GM19455 (cell line): ENCODE data around the gene CCDC50.

Source experiments
- ATAC-seq: cut with Tn5 transposase; IDR thresholded peaks from one replicate; pipeline ENCODE4 v1.9.1; 2021; ENCODE audit not compliant: unreplicated experiment

The CCDC50 gene

GRCh38 chr3:191328962-191329653, at the start of gene CCDC50:
CCDC50 (plus strand) TSS chr3:191329394; CDS start chr3:191329675, 281 bp downstream.
- peak; percentile 83 for ATAC-seq

GRCh38 chr3:191280111-191280510, 49.1 kb upstream of the CCDC50 start:
- ATAC-seq, result no peak

- ATAC-seq, result no peak
These were observed 48.3 kb upstream of the CCDC50 start for GRCh38 chr3:191280882-191281281.

GRCh38 chr3:191282251-191283185, 46.7 kb upstream of the CCDC50 start:
- no peak for ATAC-seq

GRCh38 chr3:191283400-191283799, 45.8 kb upstream of the CCDC50 start:
- ATAC-seq, result no peak

- ATAC-seq, result peak; percentile 64
These were observed 38.7 kb upstream of the CCDC50 start for GRCh38 chr3:191290311-191291025.

- ATAC-seq, result no peak
These were observed 36.8 kb upstream of the CCDC50 start for GRCh38 chr3:191292243-191293015.

GRCh38 chr3:191294291-191294690, 34.9 kb upstream of the CCDC50 start:
- ATAC-seq, result no peak

- ATAC-seq, result peak; percentile 86
These were observed 33.1 kb upstream of the CCDC50 start for GRCh38 chr3:191296041-191296541.

- no peak for ATAC-seq
These were observed 30.3 kb upstream of the CCDC50 start for GRCh38 chr3:191298846-191299245.

- ATAC-seq, result peak; percentile 20
These were observed 28.8 kb upstream of the CCDC50 start for GRCh38 chr3:191300422-191300821.

- ATAC-seq, result peak; percentile 74
These were observed 28.2 kb upstream of the CCDC50 start for GRCh38 chr3:191301017-191301416.

GRCh38 chr3:191301782-191302411, 27.3 kb upstream of the CCDC50 start:
- ATAC-seq, result no peak

- ATAC-seq, result no peak
These were observed 26.7 kb upstream of the CCDC50 start for GRCh38 chr3:191302451-191302850.

GRCh38 chr3:191303596-191303995, 25.6 kb upstream of the CCDC50 start:
- ATAC-seq, result no peak

GRCh38 chr3:191306428-191306827, 22.8 kb upstream of the CCDC50 start:
- no peak for ATAC-seq

GRCh38 chr3:191307341-191307740, 21.9 kb upstream of the CCDC50 start:
- no peak for ATAC-seq

GRCh38 chr3:191313296-191313695, 15.9 kb upstream of the CCDC50 start:
- no peak for ATAC-seq

GRCh38 chr3:191314109-191314728, 15.0 kb upstream of the CCDC50 start:
- no peak for ATAC-seq
